IPS DF 4.7 (cell line): ENCODE data around the gene ZNF33B.
"Not testable (repeated sequence)": the region's sequence is repeated elsewhere in the genome, so short reads cannot be mapped to it uniquely, and the experiment has no call there.

Experiments used
- DNase-seq: peaks from one replicate; pipeline ENCODE4 v3.0.0-alpha.2; 2013; ENCODE audit warnings: low spot score; ENCODE audit errors: extremely low read depth

ZNF33B gene

DNA sequence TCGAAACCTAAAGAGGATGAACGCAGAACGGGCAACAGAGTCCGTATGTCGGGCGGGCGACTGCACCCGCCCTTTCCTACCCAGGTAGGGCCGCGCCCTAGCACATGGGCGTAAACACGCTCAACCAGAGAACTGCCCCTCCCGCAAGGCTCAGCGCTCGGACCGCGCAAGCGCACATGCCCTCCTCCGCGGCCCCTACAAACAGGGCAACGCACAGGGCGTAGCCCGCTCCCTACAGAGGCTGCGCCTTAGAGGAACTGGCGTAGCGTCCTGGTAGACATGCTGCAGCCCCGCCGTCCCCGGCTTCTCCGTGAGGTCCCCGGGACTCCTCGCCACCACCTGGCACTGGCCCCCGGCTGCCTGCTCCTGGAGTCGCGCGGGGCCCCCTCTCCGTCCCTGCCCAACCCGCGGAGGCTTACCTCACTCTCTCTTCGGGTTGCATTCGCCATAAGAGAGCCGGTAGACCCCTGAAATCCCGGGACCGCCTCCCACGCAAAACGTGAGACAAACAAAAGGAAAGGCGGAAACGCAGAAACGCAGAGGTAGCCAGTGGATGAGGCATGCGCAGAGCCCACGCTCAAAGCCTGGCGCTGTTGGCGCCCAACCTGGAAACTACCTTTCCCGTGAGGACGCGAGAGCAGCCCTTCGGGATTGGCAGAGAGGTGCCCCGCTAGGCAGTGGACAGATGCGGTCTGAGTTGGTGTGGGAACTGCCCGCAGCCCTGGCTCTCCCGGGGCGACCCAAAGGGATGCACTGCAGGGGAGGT, at the start of gene ZNF33B:
TSS of gene ZNF33B (minus strand) at position 516 of the 766 bp plus-strand sequence. CDS start 1,642 bp downstream, outside the sequence.
- peak; percentile 88 for DNase-seq

GRCh38 chr10:42684517-42684916, 46.1 kb upstream of the ZNF33B start:
- DNase-seq: no peak

DNA sequence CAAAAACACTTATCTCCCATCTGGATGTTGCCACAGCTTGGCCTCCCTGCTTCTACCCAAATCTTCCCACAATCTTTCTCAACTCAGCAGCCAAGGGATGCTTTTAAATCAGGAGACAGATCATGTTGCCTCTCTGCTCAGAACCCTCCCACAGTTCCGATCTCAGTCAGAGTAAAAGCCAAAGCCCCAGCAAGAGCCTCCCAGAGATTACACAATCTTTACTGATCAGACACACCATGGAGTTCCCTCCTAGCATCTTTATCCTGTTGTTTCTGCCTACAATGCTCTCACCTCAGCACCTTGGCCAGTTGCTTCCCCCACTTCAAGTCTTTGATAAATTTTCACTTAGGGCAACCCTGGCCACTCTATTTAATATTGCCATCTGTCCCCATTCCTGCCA, 41.9 kb upstream of the ZNF33B start:
- no peak for DNase-seq

- not testable (repeated sequence) for DNase-seq
Measured at GRCh38 chr10:42665181-42665979, 27.0 kb upstream of the ZNF33B start.

GRCh38 chr10:42654419-42654818, 16.0 kb upstream of the ZNF33B start:
- no peak for DNase-seq

DNA sequence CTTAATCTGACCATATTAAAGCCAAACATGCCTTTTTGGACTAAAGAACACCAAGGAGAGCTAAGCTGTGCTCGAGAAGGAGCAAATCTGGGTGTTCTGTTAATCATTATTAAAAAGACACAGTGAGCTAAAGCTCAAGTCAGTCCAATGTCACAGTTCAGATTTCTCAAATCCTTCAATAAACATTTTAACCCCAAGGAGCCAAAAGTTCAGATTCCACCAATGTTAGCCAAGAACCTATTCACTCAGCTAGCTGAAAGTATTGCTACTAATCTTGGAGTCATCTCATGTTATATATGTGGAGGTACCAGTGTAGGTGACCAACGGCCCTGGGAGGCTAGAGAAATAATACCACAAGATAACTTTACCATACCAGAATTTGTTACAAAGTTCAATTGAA, 14.5 kb upstream of the ZNF33B start:
- DNase-seq: no peak

GRCh38 chr10:42650374-42650773, 12.0 kb upstream of the ZNF33B start:
- no peak for DNase-seq

DNA sequence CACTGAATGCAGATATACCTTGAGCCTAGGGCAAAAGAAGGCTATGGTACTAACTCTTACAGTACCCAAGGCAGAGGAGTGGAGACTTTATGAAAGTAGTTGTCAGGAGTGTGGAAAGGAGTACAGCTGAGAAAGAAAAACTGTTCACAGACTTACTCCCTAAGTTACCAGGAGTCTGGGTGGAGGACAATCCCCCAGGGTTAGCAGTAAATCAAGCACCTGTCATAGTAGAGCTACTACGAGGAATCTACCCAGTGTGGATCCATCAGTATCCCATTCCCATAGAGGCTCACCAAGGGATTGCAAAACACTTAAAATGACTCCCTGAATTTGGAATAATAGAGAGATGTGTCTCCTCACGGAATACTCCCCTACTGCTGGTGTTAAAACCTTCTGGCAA, 10.1 kb upstream of the ZNF33B start:
- DNase-seq: no peak

GRCh38 chr10:42646687-42647640, 8.6 kb upstream of the ZNF33B start:
- no peak for DNase-seq

DNA sequence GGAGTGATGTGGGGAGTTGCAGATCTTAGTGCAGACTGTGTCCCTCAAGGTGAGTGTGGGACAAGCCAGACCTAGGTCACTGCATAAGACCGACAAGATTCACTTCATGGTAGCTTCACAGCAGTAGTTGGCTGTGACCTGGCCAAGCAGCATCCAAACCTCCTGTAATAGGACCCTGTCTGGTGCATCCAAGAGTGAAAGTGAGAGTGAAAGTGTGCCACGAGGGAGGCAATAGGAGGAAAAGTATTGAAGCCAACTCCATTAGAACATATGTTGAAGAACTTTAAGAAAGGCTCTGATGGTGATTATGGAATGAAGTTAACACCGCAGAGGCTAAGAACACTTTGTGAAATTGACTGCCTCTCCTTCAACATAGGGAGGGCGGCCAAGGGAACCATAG, 7.8 kb upstream of the ZNF33B start:
- no peak for DNase-seq

GRCh38 chr10:42645516-42645915, 7.1 kb upstream of the ZNF33B start:
- no peak for DNase-seq

- DNase-seq: no peak
Measured at GRCh38 chr10:42645103-42645502, 6.7 kb upstream of the ZNF33B start.

DNA sequence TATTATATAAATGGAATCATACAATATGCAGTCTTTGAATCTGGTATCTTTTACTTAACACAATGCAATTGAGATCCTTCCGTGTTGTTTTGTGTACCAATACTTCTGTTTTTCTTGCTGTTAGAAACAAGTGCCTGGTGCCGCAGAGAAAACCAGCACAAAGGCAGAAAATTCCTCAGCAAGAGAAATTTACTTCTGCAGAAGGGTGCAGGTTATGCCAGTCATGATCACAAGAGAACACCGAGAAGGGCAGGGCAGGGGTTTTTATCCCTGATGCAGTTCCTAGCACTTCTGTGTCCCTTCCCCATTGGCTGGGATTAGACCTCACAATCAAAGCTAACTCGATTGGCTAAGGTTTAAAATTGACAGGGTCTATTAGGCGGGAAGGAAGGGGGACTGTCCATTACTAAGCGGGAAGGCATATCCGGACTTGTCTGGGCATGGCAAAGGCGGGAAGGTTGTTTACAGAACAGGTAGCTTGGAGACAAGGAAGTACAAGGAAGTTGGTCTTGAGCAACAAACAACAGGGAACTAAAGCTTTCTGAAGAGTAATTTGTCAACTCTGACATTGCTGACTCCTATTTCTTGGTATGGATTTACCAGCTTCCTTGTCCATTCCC, 2.4 kb upstream of the ZNF33B start:
- DNase-seq: no peak

GRCh38 chr10:42638821-42639270, 476 bp upstream of the ZNF33B start:
- DNase-seq: no peak

- DNase-seq: no peak
Measured at GRCh38 chr10:42637648-42638054, 719 bp downstream of the ZNF33B start.

GRCh38 chr10:42637142-42637541, 1.2 kb downstream of the ZNF33B start:
- no peak for DNase-seq

- DNase-seq: no peak
Measured at GRCh38 chr10:42635098-42635497, 3.3 kb downstream of the ZNF33B start.

DNA sequence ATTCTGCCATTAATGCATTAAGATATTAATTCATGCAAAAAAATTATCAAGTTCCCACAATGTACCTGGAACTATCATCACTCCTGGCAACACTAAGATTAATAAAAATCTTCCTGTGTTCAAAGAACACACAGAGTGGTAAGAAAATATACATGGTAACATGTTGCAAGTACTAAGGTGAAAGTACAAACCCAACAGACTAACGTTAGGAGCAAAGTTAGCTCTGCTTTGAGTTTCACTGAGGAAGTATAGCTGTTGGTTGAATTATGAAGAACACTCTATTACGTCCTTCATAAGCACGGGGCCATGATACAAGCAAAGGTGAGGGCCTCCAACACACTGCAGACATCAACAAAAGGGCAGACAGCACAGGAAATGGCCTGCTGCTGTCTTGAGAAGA, 5.8 kb downstream of the ZNF33B start:
- no peak for DNase-seq

DNA sequence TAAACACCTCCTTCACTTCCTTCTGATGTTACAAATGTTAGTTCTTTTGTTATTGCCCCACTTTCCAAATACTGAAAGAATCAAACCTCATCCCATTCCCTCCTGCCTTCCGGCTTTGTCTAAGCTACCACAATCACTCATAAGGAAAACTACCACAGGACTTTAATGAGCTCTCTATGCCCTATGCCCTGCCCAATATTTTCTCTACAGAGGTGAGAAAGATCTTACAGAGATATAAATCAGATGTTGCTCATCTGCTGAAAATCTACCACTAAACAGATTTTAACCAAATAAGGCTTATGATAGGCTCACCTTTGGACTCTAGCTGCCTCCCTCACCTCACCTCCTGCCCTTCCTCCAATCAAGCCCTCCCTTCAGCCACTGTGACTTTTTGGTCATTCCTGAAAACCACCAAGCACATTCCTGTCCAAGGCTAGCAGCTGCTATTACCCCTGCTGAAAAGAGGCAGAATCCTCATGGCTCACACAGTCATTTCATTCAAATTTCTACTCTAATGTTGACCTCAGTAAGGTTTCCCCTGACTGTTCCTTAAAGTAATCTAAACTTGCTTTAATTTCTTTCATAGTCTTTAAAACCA, 7.7 kb downstream of the ZNF33B start:
- DNase-seq: no peak

DNA sequence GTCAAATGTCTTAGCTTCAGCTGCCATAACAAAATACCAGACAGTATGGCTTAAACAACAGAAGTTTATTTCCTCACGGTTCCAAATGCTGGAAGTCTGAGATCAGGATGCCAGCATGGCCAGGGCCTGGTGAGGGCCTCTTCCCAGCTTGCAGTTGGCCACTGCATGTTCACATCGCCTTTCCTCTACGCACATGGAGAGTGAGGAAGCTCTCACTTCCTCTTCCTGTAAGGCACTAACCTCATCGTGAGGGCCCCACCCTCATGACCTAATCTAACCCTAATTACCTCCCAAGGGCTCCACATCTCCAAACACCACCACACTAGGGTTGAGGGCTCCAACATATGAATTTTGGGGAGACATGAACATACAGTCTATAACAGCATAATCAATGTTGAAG, 14.4 kb downstream of the ZNF33B start:
- DNase-seq: no peak

GRCh38 chr10:42618424-42618823, 19.9 kb downstream of the ZNF33B start:
- no peak for DNase-seq
